ENCODE results near the gene PLCXD1. TPM values are rescaled to one million over a fixed set of nuclear protein-coding genes. Genes with fewer than 3 reads are reported as not detected.

PLCXD1 gene
- total RNA-seq, 4 donors from 2014 or later: 1.1 to 8.8 (median 6.0) TPM

GRCh38 chrX:337331-337831 lies 56.2 kb downstream of the PLCXD1 start:
- 85% methylated on average over 20 of the region's 38 CpGs; no CpG with 5 or more reads in 1 of the 2 donors for WGBS, 2 donors (ENCODE audit: low coverage in 1 of 2)
- no peak for ATAC-seq
- H3K36me3 ChIP-seq: peaks cover 0 to 57% of the 10 kb centered on the region in 2 donors
- H3K9me3 ChIP-seq: no peaks in the 10 kb centered on the region
- peaks cover 3% of the 10 kb centered on the region for H3K27me3 ChIP-seq
- H3K4me1 ChIP-seq: no peaks in the 10 kb centered on the region
- no peak overlapping the region for H3K27ac ChIP-seq
- TF ChIP-seq CTCF (IDR thresholded peaks at IDR 0.05) (no peak), POLR2A (IDR thresholded peaks at IDR 0.05) (no peak), EP300 (IDR thresholded peaks at IDR 0.05) (no peak), POLR2AphosphoS5 (IDR thresholded peaks at IDR 0.05) (no peak)
- H3K4me3 ChIP-seq: no peak overlapping the region

GRCh38 chrX:338281-338835 lies 57.2 kb downstream of the PLCXD1 start:
- no peak overlapping the region for H3K27ac ChIP-seq
- H3K4me1 ChIP-seq: no peaks in the 10 kb centered on the region
- no peaks in the 10 kb centered on the region for H3K27me3 ChIP-seq
- ATAC-seq: no peak
- H3K4me3 ChIP-seq: no peak overlapping the region
- 80 to 99% methylated on average over 1 to 14 of the region's 53 CpGs for WGBS, 2 donors (ENCODE audit: low coverage in 1 of 2)
- H3K36me3 ChIP-seq: peaks cover 0 to 50% of the 10 kb centered on the region in 2 donors
- TF ChIP-seq CTCF (IDR thresholded peaks at IDR 0.05): no peak
- no peak for TF ChIP-seq POLR2AphosphoS5 (IDR thresholded peaks at IDR 0.05)
- TF ChIP-seq POLR2A (IDR thresholded peaks at IDR 0.05): no peak
- TF ChIP-seq EP300 (IDR thresholded peaks at IDR 0.05): no peak
- no peaks in the 10 kb centered on the region for H3K9me3 ChIP-seq

- no peak overlapping the region for H3K27ac ChIP-seq
- H3K9me3 ChIP-seq: no peaks in the 10 kb centered on the region
- no peaks in the 10 kb centered on the region for H3K4me1 ChIP-seq
- H3K4me3 ChIP-seq: no peak overlapping the region
- H3K36me3 ChIP-seq: peaks cover 0 to 45% of the 10 kb centered on the region in 2 donors
- TF ChIP-seq CTCF (IDR thresholded peaks at IDR 0.05): no peak
- TF ChIP-seq EP300 (IDR thresholded peaks at IDR 0.05): no peak
- no peak for TF ChIP-seq POLR2A (IDR thresholded peaks at IDR 0.05)
- no peak for TF ChIP-seq POLR2AphosphoS5 (IDR thresholded peaks at IDR 0.05)
- no peaks in the 10 kb centered on the region for H3K27me3 ChIP-seq
- no peak for ATAC-seq
- 96% methylated on average over 5 of the region's 44 CpGs; no CpG with 5 or more reads in 1 of the 2 donors for WGBS, 2 donors (ENCODE audit: low coverage in 1 of 2)
Measured at GRCh38 chrX:338836-339400, 57.7 kb downstream of the PLCXD1 start.

GRCh38 chrX:340121-340520 lies 58.9 kb downstream of the PLCXD1 start:
- H3K9me3 ChIP-seq: no peaks in the 10 kb centered on the region
- 83% methylated on average over 15 of the region's 24 CpGs; no CpG with 5 or more reads in 1 of the 2 donors for WGBS, 2 donors (ENCODE audit: low coverage in 1 of 2)
- no peak for ATAC-seq
- no peaks in the 10 kb centered on the region for H3K27me3 ChIP-seq
- peaks cover 0 to 44% of the 10 kb centered on the region in 2 donors for H3K36me3 ChIP-seq
- TF ChIP-seq CTCF (IDR thresholded peaks at IDR 0.05) (no peak), POLR2AphosphoS5 (IDR thresholded peaks at IDR 0.05) (no peak), EP300 (IDR thresholded peaks at IDR 0.05) (no peak)
- H3K4me3 ChIP-seq: no peak overlapping the region
- H3K27ac ChIP-seq: no peak overlapping the region
- H3K4me1 ChIP-seq: no peaks in the 10 kb centered on the region
